K562 (cell line): ENCODE measurements around the gene SKAP1. TPM values are rescaled to one million over a fixed set of nuclear protein-coding genes. Genes with fewer than 3 reads are reported as not detected.
A peak's percentile ranks its signal among the peaks of the same experiment; 100 is the strongest.

Source experiments
- ELF2 ChIP-seq: fragments of 250-450 bp; sonication (Bioruptor Pico); IDR thresholded peaks from 2 replicates; pipeline ENCODE4 v1.5.0; 2021; ENCODE audit warnings: mild to moderate bottlenecking
- EP400 ChIP-seq: fragments of 450-650 bp; IDR thresholded peaks from 2 replicates; pipeline ENCODE4 v1.6.1; 2017; ENCODE audit warnings: antibody characterized with exemption, mild to moderate bottlenecking, moderate library complexity
- EZH2 ChIP-seq: IDR thresholded peaks from 2 replicates; pipeline ENCODE4 v1.6.1; 2012; ENCODE audit warnings: low read depth, mild to moderate bottlenecking, inconsistent platforms, low read length, borderline replicate concordance
- FOXP4 ChIP-seq: sonication (generic); formaldehyde crosslinking; IDR thresholded peaks from 2 replicates; pipeline ENCODE4 v1.8.0; 2022; ENCODE audit warnings: mild to moderate bottlenecking, missing genetic modification reagents, borderline replicate concordance
- GABPB1 ChIP-seq: sonication (generic); formaldehyde crosslinking; IDR thresholded peaks from 2 replicates; pipeline ENCODE4 v1.8.0; 2022; ENCODE audit warnings: mild to moderate bottlenecking, missing genetic modification reagents
- HDGF ChIP-seq: fragments of 450-650 bp; IDR thresholded peaks from 2 replicates; pipeline ENCODE4 v1.6.1; 2016
- HMGN3 ChIP-seq: IDR thresholded peaks from 2 replicates; pipeline ENCODE4 v1.6.1; 2011; ENCODE audit warnings: borderline replicate concordance, low read depth, mild to moderate bottlenecking, mixed read lengths, low read length; ENCODE audit not compliant: insufficient read length; ENCODE audit errors: extremely low read depth
- KHSRP ChIP-seq: fragments of 450-650 bp; IDR thresholded peaks from 2 replicates; pipeline ENCODE4 v1.6.1; 2017
- MBD2 ChIP-seq: sonication (generic); IDR thresholded peaks from 2 replicates; pipeline ENCODE4 v1.6.1; 2016; ENCODE audit warnings: low read depth, borderline replicate concordance
- NCOA4 ChIP-seq: fragments of 450-650 bp; IDR thresholded peaks from 2 replicates; pipeline ENCODE4 v1.6.1; 2018; ENCODE audit warnings: mild to moderate bottlenecking; ENCODE audit not compliant: partially characterized antibody
- NFE2 ChIP-seq: IDR thresholded peaks from 2 replicates; pipeline ENCODE4 v1.6.1; 2014; ENCODE audit warnings: antibody characterized with exemption, low read depth
- NONO ChIP-seq, 2 experiments: fragments of 200-400 bp in 1 of 2; fragments of 450-650 bp in 1 of 2; formaldehyde crosslinking in 1 of 2; IDR thresholded peaks; 2 replicates each; pipeline ENCODE4 v1.6.1; 2017; ENCODE audit warnings: low read depth in 2 of 2, mild to moderate bottlenecking in 2 of 2, moderate library complexity in 2 of 2, low read length in 1 of 2
- POLR2AphosphoS2 ChIP-seq: IDR thresholded peaks from 2 replicates; pipeline ENCODE4 v1.6.1; 2012; ENCODE audit warnings: low read length, improper control_type of control experiment
- RBBP5 ChIP-seq: fragments of 200-600 bp; sonication (generic); IDR thresholded peaks from 2 replicates; pipeline ENCODE4 v1.6.1; 2012; ENCODE audit warnings: borderline replicate concordance, mild to moderate bottlenecking, low read length, control low read depth, inconsistent platforms; ENCODE audit not compliant: insufficient read depth, poor library complexity, severe bottlenecking
- RBM34 ChIP-seq: fragments of 200-400 bp; formaldehyde crosslinking; IDR thresholded peaks from 2 replicates; pipeline ENCODE4 v1.6.1; 2018; ENCODE audit warnings: low read length, borderline replicate concordance; ENCODE audit not compliant: insufficient read depth
- SMAD2 ChIP-seq: fragments of 150-350 bp; IDR thresholded peaks from 2 replicates; pipeline ENCODE4 v1.6.1; 2014; ENCODE audit warnings: low read depth, mild to moderate bottlenecking, low read length
- SMC3 ChIP-seq: conservative IDR thresholded peaks from 2 replicates; pipeline ENCODE4 v1.6.1; 2011; ENCODE audit warnings: low read depth, low read length, improper control_type of control experiment; ENCODE audit not compliant: insufficient read depth
- STAT5B ChIP-seq: fragments of 250-450 bp; sonication (Bioruptor Pico); IDR thresholded peaks from 2 replicates; pipeline ENCODE4 v1.8.0; 2021; ENCODE audit warnings: mild to moderate bottlenecking, inconsistent platforms
- SUPT5H ChIP-seq: fragments of 450-650 bp; IDR thresholded peaks from 2 replicates; pipeline ENCODE4 v1.6.1; 2016
- TAF1 ChIP-seq: IDR thresholded peaks from 2 replicates; pipeline ENCODE4 v1.6.1; 2011; ENCODE audit warnings: mild to moderate bottlenecking, low read length, moderate library complexity; ENCODE audit not compliant: insufficient read depth, control insufficient read depth, severe bottlenecking; ENCODE audit errors: extremely low read depth
- TCFL5 ChIP-seq: fragments of 250-450 bp; sonication (Bioruptor Pico); conservative IDR thresholded peaks from 2 replicates; pipeline ENCODE4 v1.6.1; 2021; ENCODE audit warnings: mild to moderate bottlenecking, moderate library complexity, matching md5 sums
- ZHX1 ChIP-seq: fragments of 150-350 bp; conservative IDR thresholded peaks from 2 replicates; pipeline ENCODE4 v1.6.1; 2014; ENCODE audit warnings: low read length
- ZNF561 ChIP-seq: fragments of 450-650 bp; formaldehyde crosslinking; conservative IDR thresholded peaks from 2 replicates; pipeline ENCODE4 v1.4.0; 2020; ENCODE audit warnings: mild to moderate bottlenecking, moderate library complexity
- ZNF695 ChIP-seq: fragments of 450-650 bp; formaldehyde crosslinking; IDR thresholded peaks from 2 replicates; pipeline ENCODE4 v1.4.0; 2020; ENCODE audit warnings: mild to moderate bottlenecking, moderate library complexity
- polyA plus RNA-seq, 8 experiments: library from polyadenylated mRNA; depleted of rRNA in 4 of 8; stranded (reverse) in 5 of 8; unstranded in 3 of 8; fragments of >200 nt; fragmentation: Nextera tagmentation in 2 of 8; fragmentation: Illumina TruSeq in 1 of 8; extraction: Ambion mirVana in 2 of 8; extraction: Trizol in 1 of 8; gene quantifications; 2 replicates each; pipeline versions ENCODE4 v1.2.1 to v1.2.3, GENCODE V29; 2011 to 2014; ENCODE audit warnings: inconsistent platforms in 1 of 8, missing spikeins in 1 of 8
- total RNA-seq, 7 experiments: library from RNA; depleted of rRNA in 6 of 7; stranded (reverse); fragments of >200 nt in 6 of 7; fragmentation: Illumina TruSeq in 2 of 7; extraction: Trizol in 2 of 7; gene quantifications; 2 replicates each; pipeline versions ENCODE4 v1.2.1 to v1.2.3, GENCODE V29; 2011 to 2021; ENCODE audit warnings: low replicate concordance in 1 of 7

SKAP1 gene
- total and polyA plus RNA-seq, 9 of the 15 experiments (the other 6 are each of a cell fraction or from before 2014, with no cell fraction given): 0.06 to 0.80 (median 0.10) TPM; not detected in 4

- TF ChIP-seq HMGN3 (peak; percentile 83), RBBP5 (peak; percentile 96), SMAD2 (0 out of 2 replicates have a peak, but pooled peaks have one; percentile 30), STAT5B (CRISPR knock-in tag) (no peak), ELF2 (CRISPR knock-in tag) (peak; percentile 84), NCOA4 (no peak), ZNF561 (CRISPR knock-in tag) (no peak), NFE2 (no peak; the same call in 1 of the 2 replicates), SMC3 (no peak), ZHX1 (no peak), TCFL5 (no peak), KHSRP (no peak), FOXP4 (no peak), SUPT5H (peak; percentile 78), GABPB1 (CRISPR knock-in tag) (peak; percentile 91), MBD2 (peak; percentile 82), HDGF (no peak), POLR2AphosphoS2 (0 out of 2 replicates have a peak, but pooled peaks have one; percentile 56), EZH2 (no peak), NONO (IDR thresholded peaks at IDR 0.05; ENCODE audit: low read depth in 2 of 2, low read length in 1 of 2) (0 out of 4 replicates have a peak, but pooled peaks of 1 of the 2 experiments have one; percentile 32), RBM34 (no peak), TAF1 (peak; percentile 55), EP400 (peak; percentile 78), ZNF695 (CRISPR knock-in tag) (no peak)
Observed at GRCh38 chr17:48107137-48108055, 322.6 kb downstream of the SKAP1 start, which contains the start of gene SNX11 (continued).
